GM21786 (cell line): ENCODE data around the gene CKAP2L.

Experiments
- ATAC-seq: cut with Tn5 transposase; IDR thresholded peaks from one replicate; pipeline ENCODE4 v1.9.1; 2021; ENCODE audit not compliant: unreplicated experiment

Gene CKAP2L

GRCh38 chr2:112762276-112762675 is 2.1 kb downstream of the CKAP2L start:
- ATAC-seq, result no peak

GRCh38 chr2:112760149-112760548 is 4.3 kb downstream of the CKAP2L start:
- no peak for ATAC-seq

- ATAC-seq, result no peak
Measured at GRCh38 chr2:112758711-112759110, 5.7 kb downstream of the CKAP2L start.

GRCh38 chr2:112757265-112757664 is 7.1 kb downstream of the CKAP2L start:
- ATAC-seq, result no peak

GRCh38 chr2:112756207-112756606 is 8.2 kb downstream of the CKAP2L start:
- no peak for ATAC-seq

- ATAC-seq, result no peak
Measured at GRCh38 chr2:112755444-112755843, 9.0 kb downstream of the CKAP2L start.

GRCh38 chr2:112754564-112754963 is 9.8 kb downstream of the CKAP2L start:
- ATAC-seq, result no peak

GRCh38 chr2:112752667-112753066 is 11.7 kb downstream of the CKAP2L start:
- no peak for ATAC-seq

- ATAC-seq, result no peak
Measured at GRCh38 chr2:112751451-112752197, 12.8 kb downstream of the CKAP2L start.

GRCh38 chr2:112750560-112750843 is 13.9 kb downstream of the CKAP2L start:
- ATAC-seq, result no peak

GRCh38 chr2:112749755-112750559 is 14.5 kb downstream of the CKAP2L start:
- no peak for ATAC-seq

GRCh38 chr2:112740527-112740926 is 23.9 kb downstream of the CKAP2L start:
- ATAC-seq, result no peak

GRCh38 chr2:112737542-112738232 is 26.7 kb downstream of the CKAP2L start:
- no peak for ATAC-seq

GRCh38 chr2:112733871-112734270 is 30.5 kb downstream of the CKAP2L start:
- ATAC-seq, result no peak

GRCh38 chr2:112733456-112733855 is 31.0 kb downstream of the CKAP2L start:
- ATAC-seq, result no peak

- no peak for ATAC-seq
Measured at GRCh38 chr2:112731479-112731878, 32.9 kb downstream of the CKAP2L start.

GRCh38 chr2:112730791-112731190 is 33.6 kb downstream of the CKAP2L start:
- ATAC-seq, result no peak

GRCh38 chr2:112730216-112730615 is 34.2 kb downstream of the CKAP2L start:
- no peak for ATAC-seq

GRCh38 chr2:112728378-112729175 is 35.8 kb downstream of the CKAP2L start:
- no peak for ATAC-seq

- no peak for ATAC-seq
Measured at GRCh38 chr2:112728029-112728362, 36.4 kb downstream of the CKAP2L start.

- ATAC-seq, result no peak
Measured at GRCh38 chr2:112727276-112728028, 37.0 kb downstream of the CKAP2L start.
